Bone marrow (tissue), 2 donors: ENCODE measurements around the gene INPP5A.

Experiments
- DNase-seq, 2 donors: peaks; one replicate each; lab custom pipeline; 2025; lab: John Stamatoyannopoulos, UW

Gene INPP5A

GRCh38 chr10:132743925-132744490, 206.4 kb downstream of the INPP5A start:
- DNase-seq = no peak

- DNase-seq = no peak
Measured at GRCh38 chr10:132744839-132745238, 207.3 kb downstream of the INPP5A start.

DNA sequence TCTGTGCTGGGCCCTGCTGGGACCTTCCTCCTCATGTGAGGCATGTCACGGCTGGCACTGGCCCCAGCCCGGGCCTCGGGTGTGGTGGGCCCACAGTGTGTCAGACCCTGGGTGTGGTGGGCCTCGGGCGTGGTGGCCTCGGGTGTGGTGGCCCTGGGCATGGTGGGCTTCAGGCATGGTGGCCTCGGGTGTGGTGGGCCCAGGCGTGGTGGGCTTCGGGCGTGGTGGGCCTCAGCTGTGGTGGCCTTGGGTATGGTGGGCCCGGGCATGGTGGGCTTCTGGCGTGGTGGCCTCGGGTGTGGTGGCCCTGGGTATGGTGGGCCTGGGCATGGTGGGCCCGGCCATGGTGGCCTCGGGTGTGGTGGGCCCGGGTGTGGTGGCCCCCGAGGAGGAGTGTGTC, 207.9 kb downstream of the INPP5A start:
- no peak for DNase-seq

DNA sequence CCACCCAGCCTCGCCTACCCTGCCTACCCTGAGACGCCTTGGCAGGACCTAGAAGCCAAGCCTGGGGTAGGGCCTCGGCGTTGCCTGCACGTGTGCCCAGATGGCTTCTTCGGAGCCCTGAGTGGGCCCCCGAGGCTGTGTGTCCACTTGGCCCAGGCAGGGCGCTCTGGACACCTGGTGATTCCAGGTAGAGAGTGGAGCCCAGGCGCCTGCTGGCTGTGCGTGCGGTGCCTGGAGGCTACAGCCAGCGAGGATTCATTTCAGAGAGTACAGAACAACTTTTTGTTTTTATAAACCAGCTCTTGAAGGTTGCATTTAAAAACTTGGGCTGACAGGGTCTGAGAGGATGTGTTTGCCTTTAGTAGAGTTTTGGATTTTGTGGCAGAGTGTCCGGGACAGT, 208.4 kb downstream of the INPP5A start:
- DNase-seq = no peak

- DNase-seq = no peak
Measured at GRCh38 chr10:132746386-132746785, 208.8 kb downstream of the INPP5A start.

DNA sequence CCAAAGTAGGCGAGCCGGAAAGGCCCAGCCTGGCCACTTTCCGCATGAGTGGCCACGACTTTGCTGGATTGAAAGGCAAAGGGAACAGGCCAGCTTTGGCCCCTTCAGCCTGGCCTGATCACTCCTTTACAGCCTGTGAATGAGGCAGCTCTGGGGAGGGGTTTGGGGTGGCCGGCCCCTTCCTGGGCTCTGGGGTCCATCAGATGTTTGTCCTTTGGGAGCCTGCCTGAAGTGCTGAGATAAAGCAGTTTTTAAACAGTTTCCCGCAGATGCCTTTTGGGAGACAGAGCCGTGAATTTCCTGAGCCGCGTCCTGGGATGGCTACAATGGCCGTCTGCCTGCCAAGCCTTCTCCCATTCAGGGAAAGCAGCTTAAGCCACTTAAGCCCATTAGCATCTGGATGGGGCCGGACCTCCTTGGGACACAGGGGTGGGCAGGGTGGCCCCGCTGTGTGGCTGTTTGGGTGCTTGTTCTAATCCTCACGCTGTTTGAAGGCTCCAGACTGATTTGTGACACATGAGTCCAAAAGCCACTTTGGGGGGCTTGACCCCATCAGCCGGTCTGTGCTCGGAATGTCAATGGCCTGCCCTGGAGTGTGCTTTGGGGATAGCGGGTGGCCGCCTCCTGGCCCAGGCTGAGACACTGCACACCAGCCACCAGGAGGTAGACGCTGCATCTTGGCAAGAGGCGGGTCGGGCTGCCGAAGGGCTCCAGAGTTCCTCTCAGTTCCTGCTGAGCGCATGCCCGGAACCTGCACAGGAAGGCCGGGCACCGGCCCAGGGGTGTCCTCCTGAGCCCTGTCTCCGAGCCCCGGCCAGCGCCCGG, 209.4 kb downstream of the INPP5A start:
- no peak for DNase-seq

- no peak for DNase-seq
Measured at GRCh38 chr10:132748135-132748534, 210.5 kb downstream of the INPP5A start.

- DNase-seq = no peak
Measured at GRCh38 chr10:132748545-132749370, 211.2 kb downstream of the INPP5A start.

DNA sequence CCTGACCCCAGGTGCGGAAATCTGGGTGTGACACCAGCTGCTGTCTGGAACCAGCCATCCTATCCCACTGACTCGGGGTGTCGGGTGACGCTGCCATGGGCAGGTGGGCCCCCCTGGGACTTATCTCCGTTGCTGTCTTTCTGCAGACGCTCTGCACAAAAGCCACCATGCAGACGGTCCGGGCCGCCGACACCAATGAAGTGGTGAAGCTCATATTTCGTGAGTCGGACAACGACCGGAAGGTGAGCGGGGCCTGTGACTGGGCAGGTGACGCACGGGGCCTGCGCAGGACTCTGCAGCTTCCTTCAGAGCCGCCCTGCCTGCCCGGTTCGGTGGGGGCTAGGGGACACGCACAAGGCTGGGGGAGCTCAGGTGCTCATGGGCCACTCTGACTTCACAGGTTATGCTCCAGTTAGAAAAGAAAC, 211.8 kb downstream of the INPP5A start:
- no peak for DNase-seq

DNA sequence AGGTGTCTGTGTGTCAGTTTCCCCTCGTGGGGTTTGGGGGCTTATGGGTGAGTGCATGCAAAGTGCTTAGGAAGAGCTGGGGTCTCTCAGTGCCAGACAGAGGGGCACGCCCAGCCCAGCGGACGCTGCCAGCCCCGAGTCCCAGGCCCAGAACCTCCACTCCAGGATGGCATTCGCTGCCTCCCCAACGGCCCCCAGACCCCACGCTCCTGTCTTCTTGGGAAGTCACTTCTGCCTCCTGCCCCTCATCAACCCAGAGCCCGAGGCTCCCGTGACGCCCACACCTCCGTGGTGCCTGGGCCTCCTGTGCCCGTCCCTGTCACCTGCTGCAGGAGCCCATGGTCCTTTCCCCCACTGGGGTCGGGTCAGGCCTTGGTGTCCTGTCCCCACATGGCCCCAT, 213.3 kb downstream of the INPP5A start:
- DNase-seq = no peak

- DNase-seq = no peak
Measured at GRCh38 chr10:132752378-132752777, 214.8 kb downstream of the INPP5A start.

- DNase-seq = no peak
Measured at GRCh38 chr10:132752961-132753360, 215.4 kb downstream of the INPP5A start.

DNA sequence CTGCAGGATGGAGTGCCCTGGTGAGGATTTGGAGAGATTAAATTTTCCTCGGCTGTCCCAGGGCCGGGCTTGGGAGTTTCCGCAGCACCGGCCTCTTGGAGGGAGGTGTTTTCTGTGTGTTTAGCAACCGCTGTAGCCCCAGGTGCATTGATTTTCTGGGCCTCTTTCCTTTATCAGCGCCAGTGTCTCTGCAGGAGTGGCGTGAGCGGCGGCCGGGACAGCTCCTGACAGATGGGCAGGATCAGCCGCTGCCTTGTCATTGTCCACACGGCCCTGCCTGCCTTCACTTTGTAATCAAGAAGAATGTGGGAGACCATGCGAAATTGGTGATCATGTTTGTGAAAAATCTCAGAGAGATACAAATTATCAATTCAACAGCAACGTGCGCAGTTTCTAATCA, 216.0 kb downstream of the INPP5A start:
- DNase-seq = no peak

GRCh38 chr10:132754071-132754470, 216.5 kb downstream of the INPP5A start:
- DNase-seq = no peak

DNA sequence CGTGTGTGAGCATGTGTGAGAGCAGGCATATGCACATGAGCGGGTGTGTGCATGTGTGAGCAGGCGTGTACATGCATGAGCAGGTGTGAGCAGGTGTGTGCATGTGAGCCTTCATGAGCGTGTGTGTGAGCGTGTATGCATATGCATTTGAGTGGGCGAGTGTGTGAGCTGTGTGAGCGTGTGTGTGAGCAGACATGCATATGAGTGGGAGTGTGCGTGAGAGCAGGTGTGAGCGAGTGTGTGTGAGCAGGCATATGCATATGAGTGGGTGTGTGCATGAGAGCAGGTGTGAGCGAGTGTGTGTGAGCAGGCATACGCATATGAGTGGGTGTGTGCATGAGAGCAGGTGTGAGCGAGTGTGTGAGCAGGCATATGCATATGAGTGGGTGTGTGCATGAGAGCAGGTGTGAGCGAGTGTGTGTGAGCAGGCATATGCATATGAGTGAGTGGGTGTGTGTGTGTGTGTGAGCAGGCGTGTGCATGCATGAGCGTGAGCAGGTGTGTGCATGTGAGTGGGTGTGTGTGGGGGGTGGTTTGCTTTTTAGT, 217.7 kb downstream of the INPP5A start:
- no peak for DNase-seq

- no peak for DNase-seq
Measured at GRCh38 chr10:132756591-132756990, 219.0 kb downstream of the INPP5A start.

DNA sequence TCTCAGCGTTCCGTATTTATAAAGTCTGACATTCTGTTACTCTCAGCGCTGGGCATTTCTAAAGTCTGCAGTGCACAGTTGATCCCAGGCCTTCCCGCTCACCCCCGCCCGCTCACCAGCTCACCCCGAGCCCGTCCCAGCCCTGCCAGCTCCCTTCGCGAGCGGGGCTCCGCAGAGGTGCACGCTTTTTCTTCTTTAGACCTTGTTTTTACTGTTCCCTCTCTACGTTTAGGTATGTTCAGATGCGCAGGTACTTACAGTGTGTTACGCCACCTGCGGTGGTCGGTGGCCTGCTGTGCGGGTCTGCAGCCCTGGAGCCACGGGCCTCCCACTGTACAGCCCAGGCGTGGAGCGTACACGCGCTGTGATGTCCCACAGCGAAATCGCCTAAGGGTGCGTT, 219.6 kb downstream of the INPP5A start:
- DNase-seq = no peak

DNA sequence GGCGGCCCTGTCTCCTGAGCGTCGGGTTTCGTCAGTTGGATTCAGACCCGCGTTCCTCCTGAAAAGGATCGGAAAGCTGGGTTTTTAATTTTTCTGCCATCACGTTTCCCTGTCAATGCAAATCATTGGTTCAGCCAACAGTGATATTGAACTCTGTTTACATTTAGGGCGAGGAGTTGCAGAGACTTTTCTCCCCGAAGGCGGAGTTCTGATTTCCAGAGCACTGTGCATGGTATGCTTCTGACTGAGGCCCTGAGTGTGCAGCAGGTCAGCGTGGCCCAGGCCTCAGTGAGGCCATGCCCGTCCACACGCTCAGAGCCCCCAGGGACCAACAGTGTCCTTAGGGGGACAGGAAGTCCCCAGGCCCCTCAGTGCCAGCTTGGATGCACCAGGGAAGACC, 221.3 kb downstream of the INPP5A start:
- DNase-seq = no peak

GRCh38 chr10:132761395-132762060, 223.9 kb downstream of the INPP5A start:
- no peak for DNase-seq

- no peak for DNase-seq
Measured at GRCh38 chr10:132762267-132762666, 224.7 kb downstream of the INPP5A start.

GRCh38 chr10:132763545-132763944, 226.0 kb downstream of the INPP5A start:
- no peak for DNase-seq

- no peak for DNase-seq
Measured at GRCh38 chr10:132764108-132764507, 226.5 kb downstream of the INPP5A start.
